NCI-H510A (cell line): ENCODE data around the gene SBF2.
"Not testable (repeated sequence)": the region's sequence is repeated elsewhere in the genome, so short reads cannot be mapped to it uniquely, and the experiment has no call there.

Experiments
- DNase-seq: peaks from one replicate; lab custom pipeline; 2025; lab: John Stamatoyannopoulos, UW

Gene SBF2

DNA sequence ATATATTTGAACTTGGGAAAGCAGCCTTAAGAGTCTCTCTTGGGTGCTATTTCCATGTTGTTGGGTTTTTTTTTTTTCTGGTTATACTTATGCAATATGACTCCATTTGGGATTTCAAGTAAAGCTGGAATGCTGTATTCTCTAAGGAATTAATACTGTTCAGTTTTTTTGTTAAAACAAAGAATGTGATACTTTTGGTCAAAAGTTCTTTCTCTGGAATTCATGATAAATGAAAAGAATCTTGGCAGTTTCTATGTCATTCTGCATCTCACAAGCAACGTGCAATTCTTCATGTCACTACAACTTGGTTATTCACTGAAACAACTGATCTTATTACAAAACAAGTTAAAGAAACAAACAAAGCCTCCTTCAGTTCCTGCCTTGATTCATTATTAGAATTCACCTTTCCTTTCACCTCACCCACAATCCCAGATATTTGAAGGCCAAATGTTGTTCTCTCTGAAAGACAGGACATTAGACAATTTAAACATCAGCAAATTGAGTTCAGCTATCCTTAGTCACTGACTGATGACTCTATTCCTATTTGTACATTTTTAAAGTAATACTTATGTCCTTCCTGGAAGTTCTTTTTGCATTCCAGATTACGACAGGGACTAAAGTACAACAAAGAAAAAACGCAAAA, 176.2 kb downstream of the SBF2 start:
- no peak for DNase-seq

DNA sequence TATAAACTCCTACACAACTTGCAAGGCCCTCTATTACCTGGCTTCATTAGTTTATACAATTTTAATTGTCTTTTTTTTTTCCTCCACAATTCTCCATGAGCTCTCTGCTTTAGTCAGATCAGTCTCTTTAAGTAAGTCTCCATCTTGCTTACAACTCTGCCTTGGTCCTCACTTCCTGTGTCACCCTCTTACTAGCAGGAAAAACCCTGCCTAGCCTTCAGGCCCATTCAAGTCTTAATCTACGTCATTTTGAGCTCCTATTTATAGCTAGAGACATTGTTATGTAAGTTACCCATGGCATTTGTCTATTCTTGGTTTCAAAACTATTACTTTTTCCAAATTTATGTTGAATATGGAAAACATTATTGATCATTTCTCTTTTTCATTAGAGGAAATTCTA, 177.4 kb downstream of the SBF2 start:
- DNase-seq: no peak

DNA sequence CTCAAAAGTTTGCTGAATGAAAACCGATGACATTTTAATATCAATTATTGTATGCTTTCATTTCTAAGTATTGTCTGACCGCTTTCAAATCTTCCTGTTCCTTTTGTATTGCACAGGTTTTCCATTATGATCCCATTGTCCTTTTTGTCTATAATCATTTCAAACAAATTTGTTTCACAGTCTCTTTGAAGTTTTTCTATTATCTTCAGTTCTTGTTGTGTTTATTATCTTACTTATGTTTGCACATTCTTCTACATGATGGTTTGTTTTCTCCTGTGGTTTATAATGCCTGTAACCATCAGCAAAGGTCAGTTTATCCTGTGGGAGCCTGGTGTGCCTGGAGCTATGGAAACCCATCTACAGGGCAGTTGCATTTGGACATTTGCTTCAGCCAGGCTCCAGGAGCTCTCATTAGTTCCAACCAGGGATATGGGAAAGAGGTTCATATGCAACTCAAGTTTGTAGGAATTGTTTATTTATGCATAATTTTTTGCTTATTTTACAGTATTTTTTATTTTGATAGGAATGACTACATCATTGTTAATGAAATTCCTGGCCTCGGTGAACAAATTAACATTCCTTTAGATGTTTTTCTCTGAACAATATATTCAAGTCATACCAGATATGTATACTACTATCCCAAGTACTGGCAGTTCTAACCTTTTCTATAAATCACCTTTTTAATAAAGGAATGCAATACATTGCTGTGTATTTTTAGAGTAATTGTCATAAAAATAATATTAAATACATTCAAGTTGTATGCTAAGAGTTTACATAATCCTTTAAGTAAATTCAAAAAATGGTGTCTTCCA, 179.2 kb downstream of the SBF2 start:
- DNase-seq: no peak

DNA sequence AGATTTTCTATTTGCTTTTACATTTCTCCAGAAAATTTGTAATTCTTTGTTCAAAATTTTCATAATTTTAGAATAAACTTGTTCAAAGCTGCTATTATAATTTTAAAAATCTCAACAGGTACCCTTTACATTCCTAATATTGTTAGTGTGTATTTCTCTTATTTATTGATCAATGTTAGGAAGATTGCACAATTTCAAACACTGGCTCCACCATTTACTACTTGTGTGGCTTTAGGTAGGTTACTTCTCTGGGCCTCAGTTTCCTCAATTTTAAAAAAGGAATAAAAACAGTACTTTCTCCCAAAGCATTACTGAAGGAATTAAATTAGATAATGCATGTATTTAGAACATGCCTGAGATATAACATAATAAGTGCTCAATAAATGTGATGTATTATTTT, 180.2 kb downstream of the SBF2 start:
- no peak for DNase-seq

DNA sequence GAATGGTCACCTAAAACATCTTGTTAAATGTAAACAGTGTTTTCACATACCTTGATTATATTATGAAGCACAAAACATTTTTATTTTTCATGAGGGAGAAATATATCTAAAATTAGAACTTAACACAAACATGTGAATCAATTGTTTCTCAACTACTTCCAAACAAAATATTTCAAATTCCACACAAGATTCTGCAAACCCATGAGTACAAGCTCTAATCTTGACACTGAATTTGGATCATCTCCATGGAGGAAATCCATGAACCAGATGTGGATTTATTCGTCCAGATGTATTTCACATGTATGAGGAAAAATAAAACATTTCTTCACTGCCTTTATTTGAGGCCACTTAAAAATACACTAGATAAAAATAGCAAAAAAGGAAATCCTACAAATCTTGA, 184.2 kb downstream of the SBF2 start:
- DNase-seq: no peak

- DNase-seq: no peak
Observed at GRCh38 chr11:10108915-10109680, 184.9 kb downstream of the SBF2 start.

GRCh38 chr11:10107497-10107896, 186.5 kb downstream of the SBF2 start:
- no peak for DNase-seq

DNA sequence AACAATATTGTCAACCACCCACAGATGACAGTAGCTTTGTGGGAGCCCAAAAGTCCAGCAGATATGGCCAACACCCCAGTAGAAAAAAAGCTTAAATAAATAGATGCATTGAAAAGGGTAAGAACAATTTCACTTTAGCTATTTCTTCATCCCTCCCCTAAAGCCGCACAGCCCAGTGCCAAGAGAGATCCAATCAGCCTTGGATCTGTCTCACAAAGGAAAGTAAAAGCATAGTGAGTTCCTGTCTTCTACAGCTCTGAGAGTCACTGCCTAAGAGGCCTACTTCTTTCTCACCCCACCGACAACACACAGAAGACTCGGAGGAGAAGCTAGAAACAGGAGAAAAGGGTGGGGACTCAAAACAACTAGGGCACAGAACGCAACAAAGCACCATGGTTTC, 196.4 kb downstream of the SBF2 start:
- DNase-seq: no peak

DNA sequence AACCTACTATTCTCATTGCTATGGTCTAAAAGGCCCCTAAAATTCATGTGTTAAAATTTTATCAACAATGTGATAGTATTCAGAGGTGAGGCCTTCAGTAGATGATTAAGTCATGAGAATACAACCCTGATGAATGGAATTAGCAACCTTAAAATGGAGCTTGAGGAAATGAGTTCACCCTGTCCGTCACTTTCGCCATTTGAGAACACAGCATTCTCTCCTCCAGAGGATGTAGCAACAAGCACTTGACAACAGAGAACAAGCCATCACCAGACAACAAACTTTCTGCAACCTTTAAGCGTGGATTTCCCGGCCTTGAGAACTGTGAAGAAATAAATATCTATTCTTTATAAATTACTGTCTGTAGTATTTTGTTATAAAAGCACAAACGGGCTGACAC, 197.0 kb downstream of the SBF2 start:
- DNase-seq: no peak

- DNase-seq: no peak
Observed at GRCh38 chr11:10095412-10096208, 198.4 kb downstream of the SBF2 start.

DNA sequence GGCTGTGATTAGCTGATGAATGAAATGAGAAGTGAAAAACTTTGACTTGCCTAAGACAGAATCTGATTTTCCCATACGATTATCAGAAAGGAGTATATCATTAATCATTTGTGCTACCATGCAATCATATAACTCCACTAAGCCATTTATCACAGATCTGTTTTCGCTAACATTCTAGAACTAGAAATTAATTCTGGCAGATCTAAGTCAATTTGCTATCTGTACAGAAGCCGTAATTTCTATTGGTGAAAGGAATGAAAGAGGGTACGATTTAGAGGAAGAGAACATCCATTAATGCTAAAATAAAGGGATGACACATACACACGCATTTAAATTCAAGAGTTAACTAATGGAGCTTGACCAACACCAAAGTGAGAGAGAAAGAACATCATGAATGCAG, 201.6 kb downstream of the SBF2 start:
- no peak for DNase-seq

GRCh38 chr11:10091314-10092045, 202.5 kb downstream of the SBF2 start:
- no peak for DNase-seq

DNA sequence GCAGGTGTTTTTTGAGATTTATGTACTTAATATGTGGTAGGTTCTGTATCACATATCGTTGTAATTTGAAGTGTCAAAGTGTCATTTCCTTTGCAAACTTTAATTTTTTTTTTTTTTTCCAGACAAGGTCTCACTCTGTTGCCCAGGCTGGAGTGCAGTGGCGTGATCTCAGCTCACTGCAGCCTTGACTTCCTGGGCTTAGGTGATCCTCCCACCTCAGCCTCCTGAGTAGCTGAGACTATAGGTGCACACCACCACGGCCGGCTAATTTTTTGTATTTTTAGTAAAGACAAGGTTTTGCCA, 206.1 kb downstream of the SBF2 start:
- DNase-seq: not testable (repeated sequence)

GRCh38 chr11:10087186-10087922, 206.7 kb downstream of the SBF2 start:
- no peak for DNase-seq

GRCh38 chr11:10080138-10080537, 213.9 kb downstream of the SBF2 start:
- DNase-seq: no peak

GRCh38 chr11:10076458-10077141, 217.4 kb downstream of the SBF2 start:
- DNase-seq: no peak

GRCh38 chr11:10075141-10075540, 218.9 kb downstream of the SBF2 start:
- DNase-seq: no peak

- DNase-seq: no peak
Observed at GRCh38 chr11:10072841-10073240, 221.2 kb downstream of the SBF2 start.

GRCh38 chr11:10072142-10072541, 221.9 kb downstream of the SBF2 start:
- no peak for DNase-seq

DNA sequence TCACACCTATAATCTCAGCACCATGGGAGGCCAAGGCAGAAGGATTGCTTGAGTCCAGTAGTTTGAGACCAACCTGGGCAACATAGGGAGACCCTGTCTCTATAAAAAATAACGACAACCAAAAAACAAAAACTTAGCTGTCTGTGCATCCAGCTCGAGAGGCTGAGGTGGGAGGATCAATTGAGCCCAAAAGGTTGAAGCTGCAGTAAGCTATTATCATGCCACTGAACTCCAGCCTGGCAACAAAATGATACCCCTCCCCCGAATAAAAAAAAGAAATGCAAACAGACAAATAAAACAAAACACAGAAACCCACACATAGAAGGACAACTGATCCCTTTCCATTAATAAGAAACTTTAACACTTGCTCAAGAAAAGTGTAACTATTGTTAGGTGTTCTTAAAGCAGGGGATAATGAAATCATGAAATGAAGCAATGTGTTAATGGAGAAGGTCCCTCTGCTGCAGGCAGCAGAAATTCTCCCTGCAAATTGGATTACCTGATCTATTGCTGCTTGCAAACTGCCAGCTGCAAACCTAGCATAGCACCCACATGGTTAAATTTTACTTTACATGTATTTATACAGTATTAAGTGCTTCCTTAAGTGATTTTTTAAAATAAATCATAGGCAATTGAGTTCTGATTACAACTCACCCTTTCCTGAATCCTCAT, 226.3 kb downstream of the SBF2 start:
- DNase-seq: no peak
